Stimulated activated CD8-positive, alpha-beta memory T cell treated with anti-CD3 and anti-CD28 coated beads, Interleukin-15, amount 100 ng/mL, for 24 hours (primary cell): Measurements from ENCODE around the gene SOHLH1.

Experiments
- DNase-seq: peaks from one replicate; pipeline ENCODE4 v3.0.0-alpha.2; 2020; ENCODE audit warnings: low read depth

Gene SOHLH1

GRCh38 chr9:135703726-135704125 is 4.4 kb upstream of the SOHLH1 start:
- DNase-seq, result no peak

GRCh38 chr9:135701959-135702721 is 2.9 kb upstream of the SOHLH1 start, which contains the start of gene KCNT1:
Gene KCNT1 (plus strand): TSS chr9:135702185. CDS start chr9:135702259, 74 bp downstream.
- DNase-seq, result peak; percentile 64

GRCh38 chr9:135701067-135701958 is 2.0 kb upstream of the SOHLH1 start:
- no peak for DNase-seq

GRCh38 chr9:135700525-135700924 is 1.2 kb upstream of the SOHLH1 start:
- DNase-seq, result no peak

- no peak for DNase-seq
These were observed 514 bp downstream of the SOHLH1 start for GRCh38 chr9:135698767-135699166.

- DNase-seq, result no peak
These were observed 1.0 kb downstream of the SOHLH1 start for GRCh38 chr9:135698236-135698635.

GRCh38 chr9:135697226-135697625 is 2.1 kb downstream of the SOHLH1 start:
- DNase-seq, result no peak

- DNase-seq, result no peak
These were observed 2.8 kb downstream of the SOHLH1 start for GRCh38 chr9:135696446-135696845.

- no peak for DNase-seq
These were observed 3.6 kb downstream of the SOHLH1 start for GRCh38 chr9:135695642-135696041.

GRCh38 chr9:135695036-135695435 is 4.2 kb downstream of the SOHLH1 start:
- DNase-seq, result no peak

- DNase-seq, result no peak
These were observed 4.9 kb downstream of the SOHLH1 start for GRCh38 chr9:135694414-135694813.

GRCh38 chr9:135693771-135694170 is 5.5 kb downstream of the SOHLH1 start:
- DNase-seq, result no peak

GRCh38 chr9:135693265-135693664 is 6.0 kb downstream of the SOHLH1 start:
- no peak for DNase-seq

GRCh38 chr9:135692410-135692809 is 6.9 kb downstream of the SOHLH1 start:
- DNase-seq, result no peak

GRCh38 chr9:135690836-135691570 is 8.3 kb downstream of the SOHLH1 start:
- no peak for DNase-seq

GRCh38 chr9:135689011-135689410 is 10.3 kb downstream of the SOHLH1 start:
- DNase-seq, result no peak

GRCh38 chr9:135687216-135687615 is 12.1 kb downstream of the SOHLH1 start:
- DNase-seq, result no peak

- no peak for DNase-seq
These were observed 14.6 kb downstream of the SOHLH1 start for GRCh38 chr9:135684691-135685090.

GRCh38 chr9:135683401-135684034 is 15.8 kb downstream of the SOHLH1 start:
- no peak for DNase-seq

- no peak for DNase-seq
These were observed 18.1 kb downstream of the SOHLH1 start for GRCh38 chr9:135681161-135681560.

- no peak for DNase-seq
These were observed 19.2 kb downstream of the SOHLH1 start for GRCh38 chr9:135680056-135680455.
